Activated naive CD8-positive, alpha-beta T cell treated with anti-CD3 and anti-CD28 coated beads, Interleukin-2, amount 50 U/mL, for 24 hours (primary cell): ENCODE results near the gene TNRC6C.
A peak's percentile ranks its signal among the peaks of the same experiment; 100 is the strongest.

Experiments used
- ATAC-seq: fragments of 150-1000 bp; cut with Tn5 transposase; one replicate; pipeline ENCODE4 v1.10.0; 2021
- DNase-seq: peaks from one replicate; pipeline ENCODE4 v3.0.0; 2021
- H3K27ac Mint-ChIP-seq: one replicate; pipeline ENCODE4 v1.8.0; 2021; ENCODE audit warnings: mild to moderate bottlenecking, mixed read lengths
- H3K27me3 Mint-ChIP-seq: one replicate; pipeline ENCODE4 v1.8.0; 2021; ENCODE audit warnings: mixed read lengths
- H3K36me3 Mint-ChIP-seq: one replicate; pipeline ENCODE4 v1.8.0; 2021; ENCODE audit warnings: low read depth, mixed read lengths
- H3K4me1 Mint-ChIP-seq: one replicate; pipeline ENCODE4 v1.8.0; 2021; ENCODE audit warnings: mixed read lengths
- H3K4me3 Mint-ChIP-seq: one replicate; pipeline ENCODE4 v1.8.0; 2021; ENCODE audit warnings: mild to moderate bottlenecking, moderate library complexity, mixed read lengths
- H3K9me3 Mint-ChIP-seq: one replicate; pipeline ENCODE4 v1.8.0; 2021; ENCODE audit warnings: mixed read lengths

The TNRC6C gene, protein sequence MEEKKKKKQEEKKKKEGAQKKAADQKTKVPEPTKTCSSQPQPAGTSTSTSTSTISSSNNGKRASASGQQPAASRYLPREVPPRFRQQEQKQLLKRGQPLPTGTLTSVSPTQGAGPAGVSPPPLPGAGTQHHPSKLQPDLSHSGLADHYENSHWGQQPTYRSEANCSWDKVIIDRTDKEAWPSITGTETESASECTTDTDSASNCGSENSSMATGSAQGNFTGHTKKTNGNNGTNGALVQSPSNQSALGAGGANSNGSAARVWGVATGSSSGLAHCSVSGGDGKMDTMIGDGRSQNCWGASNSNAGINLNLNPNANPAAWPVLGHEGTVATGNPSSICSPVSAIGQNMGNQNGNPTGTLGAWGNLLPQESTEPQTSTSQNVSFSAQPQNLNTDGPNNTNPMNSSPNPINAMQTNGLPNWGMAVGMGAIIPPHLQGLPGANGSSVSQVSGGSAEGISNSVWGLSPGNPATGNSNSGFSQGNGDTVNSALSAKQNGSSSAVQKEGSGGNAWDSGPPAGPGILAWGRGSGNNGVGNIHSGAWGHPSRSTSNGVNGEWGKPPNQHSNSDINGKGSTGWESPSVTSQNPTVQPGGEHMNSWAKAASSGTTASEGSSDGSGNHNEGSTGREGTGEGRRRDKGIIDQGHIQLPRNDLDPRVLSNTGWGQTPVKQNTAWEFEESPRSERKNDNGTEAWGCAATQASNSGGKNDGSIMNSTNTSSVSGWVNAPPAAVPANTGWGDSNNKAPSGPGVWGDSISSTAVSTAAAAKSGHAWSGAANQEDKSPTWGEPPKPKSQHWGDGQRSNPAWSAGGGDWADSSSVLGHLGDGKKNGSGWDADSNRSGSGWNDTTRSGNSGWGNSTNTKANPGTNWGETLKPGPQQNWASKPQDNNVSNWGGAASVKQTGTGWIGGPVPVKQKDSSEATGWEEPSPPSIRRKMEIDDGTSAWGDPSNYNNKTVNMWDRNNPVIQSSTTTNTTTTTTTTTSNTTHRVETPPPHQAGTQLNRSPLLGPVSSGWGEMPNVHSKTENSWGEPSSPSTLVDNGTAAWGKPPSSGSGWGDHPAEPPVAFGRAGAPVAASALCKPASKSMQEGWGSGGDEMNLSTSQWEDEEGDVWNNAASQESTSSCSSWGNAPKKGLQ (N-terminal part only)

DNA sequence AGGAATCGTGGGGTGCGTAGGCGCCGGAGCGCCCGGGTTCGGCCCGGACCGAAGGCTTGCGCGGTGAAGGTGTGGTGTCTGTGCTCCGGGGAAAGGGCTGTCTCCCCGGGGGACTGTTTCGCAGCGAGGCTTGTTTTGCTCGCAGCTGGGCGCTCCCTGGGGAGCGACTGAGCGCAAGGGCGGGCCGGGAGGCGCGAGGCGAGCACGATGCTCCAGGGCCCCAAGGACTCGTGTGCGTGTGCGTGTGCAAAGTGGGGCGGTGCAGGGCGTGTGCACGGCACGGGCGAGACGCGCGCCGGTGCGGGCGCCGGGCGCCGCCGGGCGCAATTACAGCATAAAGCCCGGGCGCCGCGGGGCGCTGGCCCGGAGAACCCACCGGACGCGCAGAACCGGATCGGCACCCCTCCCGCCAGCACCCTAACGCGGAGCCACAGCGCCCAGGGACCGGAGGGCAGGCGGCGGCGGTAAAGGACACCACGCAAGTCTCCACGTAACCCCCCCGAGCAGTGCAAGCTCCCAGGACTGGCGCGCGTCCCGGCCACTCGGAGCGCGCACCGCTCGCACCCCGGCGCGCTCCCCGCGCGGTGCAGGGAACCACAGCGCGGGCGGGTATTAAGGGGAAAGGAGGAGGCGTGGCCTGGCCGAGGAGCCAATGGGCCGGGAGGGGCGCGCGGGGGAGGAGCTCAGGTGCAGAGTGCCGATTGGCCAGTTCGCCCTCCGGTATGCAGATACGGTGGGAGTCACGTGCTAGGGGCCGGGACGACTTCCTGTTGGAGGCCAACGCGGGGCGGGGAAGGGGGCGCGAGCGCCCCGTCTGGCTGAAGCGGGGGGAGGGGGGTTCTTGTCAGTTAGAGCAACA, at the start of gene TNRC6C:
Gene TNRC6C, plus strand, starts transcription at position 847 of the 859 bp plus-strand sequence. CDS start 45,504 bp downstream, outside the sequence.
- no peaks in the 10 kb centered on the region for H3K36me3 Mint-ChIP-seq
- peak within 1 kb of the TSS; percentile 87 for H3K4me3 Mint-ChIP-seq
- H3K9me3 Mint-ChIP-seq = no peaks in the 10 kb centered on the region
- DNase-seq (peak; percentile 99), ATAC-seq (peak; percentile 88)
- H3K4me1 Mint-ChIP-seq = peaks cover 39% of the 10 kb centered on the region
- H3K27me3 Mint-ChIP-seq = peaks cover 12% of the 10 kb centered on the region
- H3K27ac Mint-ChIP-seq = peak within 1 kb of the TSS; percentile 89

DNA sequence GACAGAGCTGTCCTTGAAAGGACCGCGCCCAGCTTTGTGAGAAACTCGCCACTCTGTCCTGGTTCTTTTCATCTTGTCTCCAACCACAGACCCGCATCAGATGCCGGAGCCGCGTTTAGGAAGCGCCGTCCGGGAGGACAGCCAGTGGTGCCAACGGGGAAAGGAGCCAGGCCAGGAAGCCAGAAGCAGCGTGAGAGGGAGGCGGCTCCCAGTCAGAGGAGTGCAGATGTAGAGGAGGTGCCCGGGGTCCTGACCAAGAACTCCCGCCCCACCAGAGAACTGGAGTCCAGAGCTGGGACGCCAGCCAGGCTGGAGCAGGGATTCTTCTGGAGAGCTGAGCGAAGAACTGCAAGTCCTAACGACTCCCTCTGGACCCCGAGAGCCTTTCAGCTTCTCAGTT, 49.3 kb upstream of the TNRC6C start:
- H3K36me3 Mint-ChIP-seq = no peaks in the 10 kb centered on the region
- no peak overlapping the region for H3K4me3 Mint-ChIP-seq
- H3K27me3 Mint-ChIP-seq = peaks cover 3% of the 10 kb centered on the region
- DNase-seq (no peak), ATAC-seq (no peak)
- H3K4me1 Mint-ChIP-seq = no peaks in the 10 kb centered on the region
- no peak overlapping the region for H3K27ac Mint-ChIP-seq
- no peaks in the 10 kb centered on the region for H3K9me3 Mint-ChIP-seq

GRCh38 chr17:77909816-77910215, 48.7 kb upstream of the TNRC6C start:
- ATAC-seq (no peak), DNase-seq (no peak)
- Mint-ChIP-seq H3K27ac (no peak overlapping the region), H3K27me3 (peaks cover 6% of the 10 kb centered on the region), H3K36me3 (no peaks in the 10 kb centered on the region), H3K4me1 (no peaks in the 10 kb centered on the region), H3K9me3 (no peaks in the 10 kb centered on the region), H3K4me3 (no peak overlapping the region)

- DNase-seq (no peak), ATAC-seq (no peak)
- Mint-ChIP-seq H3K36me3 (no peaks in the 10 kb centered on the region), H3K27me3 (peaks cover 38% of the 10 kb centered on the region), H3K27ac (no peak overlapping the region), H3K9me3 (no peaks in the 10 kb centered on the region), H3K4me3 (no peak overlapping the region), H3K4me1 (peaks cover 9% of the 10 kb centered on the region)
These were observed 43.9 kb upstream of the TNRC6C start for GRCh38 chr17:77914385-77915254.

- no peak overlapping the region for H3K4me3 Mint-ChIP-seq
- H3K36me3 Mint-ChIP-seq = no peaks in the 10 kb centered on the region
- peaks cover 9% of the 10 kb centered on the region for H3K4me1 Mint-ChIP-seq
- ATAC-seq (no peak), DNase-seq (no peak)
- H3K27me3 Mint-ChIP-seq = peaks cover 38% of the 10 kb centered on the region
- H3K9me3 Mint-ChIP-seq = no peaks in the 10 kb centered on the region
- no peak overlapping the region for H3K27ac Mint-ChIP-seq
These were observed 42.9 kb upstream of the TNRC6C start for GRCh38 chr17:77915594-77916021.

GRCh38 chr17:77916264-77916663, 42.2 kb upstream of the TNRC6C start:
- Mint-ChIP-seq H3K27ac (no peak overlapping the region), H3K27me3 (peaks cover 38% of the 10 kb centered on the region), H3K4me3 (no peak overlapping the region), H3K36me3 (no peaks in the 10 kb centered on the region), H3K9me3 (no peaks in the 10 kb centered on the region), H3K4me1 (peaks cover 9% of the 10 kb centered on the region)
- ATAC-seq = no peak
- no peak for DNase-seq

- no peaks in the 10 kb centered on the region for H3K9me3 Mint-ChIP-seq
- H3K4me3 Mint-ChIP-seq = peak overlapping the region; percentile 51
- H3K27me3 Mint-ChIP-seq = peaks cover 38% of the 10 kb centered on the region
- no peaks in the 10 kb centered on the region for H3K36me3 Mint-ChIP-seq
- peak; percentile 61 for ATAC-seq
- H3K4me1 Mint-ChIP-seq = peaks cover 9% of the 10 kb centered on the region
- peak; percentile 18 for DNase-seq
- H3K27ac Mint-ChIP-seq = peak overlapping the region; percentile 34
These were observed 41.6 kb upstream of the TNRC6C start for GRCh38 chr17:77916703-77917481.

- ATAC-seq (no peak), DNase-seq (no peak)
- Mint-ChIP-seq H3K27ac (no peak overlapping the region), H3K4me1 (peaks cover 9% of the 10 kb centered on the region), H3K9me3 (no peaks in the 10 kb centered on the region), H3K27me3 (peaks cover 35% of the 10 kb centered on the region), H3K36me3 (no peaks in the 10 kb centered on the region), H3K4me3 (no peak overlapping the region)
These were observed 39.2 kb upstream of the TNRC6C start for GRCh38 chr17:77919276-77919675.

DNA sequence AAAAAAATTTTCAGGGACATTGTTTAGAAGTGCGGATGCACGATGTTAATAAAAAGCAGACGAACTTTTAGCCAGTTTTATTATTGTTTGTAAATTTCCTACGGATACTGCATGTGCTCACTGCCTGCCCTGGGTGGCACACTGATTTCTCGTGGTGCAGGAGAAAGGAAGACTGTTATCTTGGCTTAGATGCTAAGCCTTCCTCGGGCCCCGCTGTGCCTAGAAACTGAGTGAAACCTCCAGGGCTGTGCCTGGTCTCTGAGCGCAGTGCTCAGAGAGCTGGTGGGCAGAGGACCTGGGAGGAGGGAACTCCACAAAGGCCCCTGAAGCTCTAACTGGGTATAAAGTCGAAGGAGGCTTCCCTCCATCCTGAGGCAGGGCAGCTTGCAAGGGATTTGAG, 35.4 kb upstream of the TNRC6C start:
- H3K27me3 Mint-ChIP-seq = peaks cover 6% of the 10 kb centered on the region
- ATAC-seq = no peak
- H3K4me1 Mint-ChIP-seq = no peaks in the 10 kb centered on the region
- no peak overlapping the region for H3K27ac Mint-ChIP-seq
- no peaks in the 10 kb centered on the region for H3K9me3 Mint-ChIP-seq
- no peak for DNase-seq
- no peaks in the 10 kb centered on the region for H3K36me3 Mint-ChIP-seq
- H3K4me3 Mint-ChIP-seq = no peak overlapping the region

GRCh38 chr17:77923776-77924513, 34.6 kb upstream of the TNRC6C start:
- Mint-ChIP-seq H3K4me3 (no peak overlapping the region), H3K27ac (no peak overlapping the region), H3K27me3 (peaks cover 3% of the 10 kb centered on the region), H3K9me3 (no peaks in the 10 kb centered on the region), H3K4me1 (peaks cover 2% of the 10 kb centered on the region), H3K36me3 (no peaks in the 10 kb centered on the region)
- DNase-seq = no peak
- no peak for ATAC-seq

DNA sequence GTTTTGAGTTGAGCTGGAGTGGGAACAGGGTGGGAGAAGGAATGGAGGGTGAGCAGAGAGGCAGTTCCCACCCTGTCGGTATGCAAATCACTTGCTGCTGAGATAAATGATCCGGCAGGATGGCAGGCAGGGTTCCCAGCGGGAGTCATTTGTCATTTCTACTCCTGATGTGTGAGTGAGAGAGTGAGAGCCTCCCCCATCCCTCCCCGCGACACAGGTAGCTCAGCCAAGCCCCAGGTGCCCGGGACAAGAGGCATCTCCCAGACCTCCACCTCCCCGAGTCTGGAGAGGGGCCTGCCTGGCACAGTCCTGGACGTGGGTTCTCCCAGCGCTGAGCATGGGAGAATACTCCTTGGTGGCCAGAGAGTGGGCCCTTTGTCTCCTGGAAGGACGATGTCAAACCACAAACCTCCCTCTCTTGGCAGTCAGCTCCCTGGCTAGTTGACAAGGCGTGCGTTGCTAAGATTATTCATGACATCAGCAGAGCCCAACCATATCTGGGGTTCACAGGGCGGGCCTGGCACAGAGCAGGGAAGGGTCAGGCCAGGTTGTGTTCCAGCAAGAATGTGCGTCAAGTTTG, 33.7 kb upstream of the TNRC6C start:
- Mint-ChIP-seq H3K4me1 (peaks cover 7% of the 10 kb centered on the region), H3K9me3 (no peaks in the 10 kb centered on the region), H3K4me3 (no peak overlapping the region), H3K27ac (no peak overlapping the region), H3K27me3 (no peaks in the 10 kb centered on the region), H3K36me3 (no peaks in the 10 kb centered on the region)
- DNase-seq = no peak
- no peak for ATAC-seq
